HG03521 (cell line): Measurements from ENCODE around the gene CYTL1.
"Not testable (repeated sequence)": the region's sequence is repeated elsewhere in the genome, so short reads cannot be mapped to it uniquely, and the experiment has no call there.

Source experiments
- ATAC-seq: cut with Tn5 transposase; IDR thresholded peaks from one replicate; pipeline ENCODE4 v1.9.1; 2021; ENCODE audit warnings: mild to moderate bottlenecking, moderate library complexity; ENCODE audit not compliant: unreplicated experiment

The CYTL1 gene

GRCh38 chr4:5019274-5019673, at the start of gene CYTL1:
CYTL1 (minus strand) TSS chr4:5019458; CDS start chr4:5019445, 13 bp downstream.
- ATAC-seq = no peak

- ATAC-seq = no peak
These were observed 48.6 kb upstream of the CYTL1 start for GRCh38 chr4:5067908-5068307.

GRCh38 chr4:5066968-5067367, 47.7 kb upstream of the CYTL1 start:
- not testable (repeated sequence) for ATAC-seq

- no peak for ATAC-seq
These were observed 46.8 kb upstream of the CYTL1 start for GRCh38 chr4:5066101-5066500.

- ATAC-seq = no peak
These were observed 36.2 kb upstream of the CYTL1 start for GRCh38 chr4:5055411-5055810.

- ATAC-seq = no peak
These were observed 35.3 kb upstream of the CYTL1 start for GRCh38 chr4:5054532-5054931.

- no peak for ATAC-seq
These were observed 33.6 kb upstream of the CYTL1 start for GRCh38 chr4:5052726-5053425.

GRCh38 chr4:5052204-5052702, 33.0 kb upstream of the CYTL1 start:
- ATAC-seq = no peak

- no peak for ATAC-seq
These were observed 32.3 kb upstream of the CYTL1 start, which contains the start of gene STK32B for GRCh38 chr4:5051278-5052203. STK32B (plus strand) TSS chr4:5051480.

- no peak for ATAC-seq
These were observed 31.4 kb upstream of the CYTL1 start for GRCh38 chr4:5050520-5051277.

GRCh38 chr4:5048721-5049120, 29.5 kb upstream of the CYTL1 start:
- no peak for ATAC-seq

- ATAC-seq = no peak
These were observed 25.8 kb upstream of the CYTL1 start for GRCh38 chr4:5045097-5045496.

GRCh38 chr4:5044341-5044740, 25.1 kb upstream of the CYTL1 start:
- no peak for ATAC-seq

GRCh38 chr4:5043579-5043978, 24.3 kb upstream of the CYTL1 start:
- no peak for ATAC-seq

GRCh38 chr4:5041699-5042098, 22.4 kb upstream of the CYTL1 start:
- no peak for ATAC-seq

- ATAC-seq = no peak
These were observed 21.8 kb upstream of the CYTL1 start for GRCh38 chr4:5040856-5041620.

- ATAC-seq = no peak
These were observed 20.5 kb upstream of the CYTL1 start for GRCh38 chr4:5039800-5040199.

GRCh38 chr4:5037553-5038551, 18.6 kb upstream of the CYTL1 start:
- ATAC-seq = no peak

GRCh38 chr4:5036239-5036638, 17.0 kb upstream of the CYTL1 start:
- no peak for ATAC-seq
